Progenitor cell of endocrine pancreas (in vitro differentiated cells): ENCODE data around the gene ITPK1. TPM values are rescaled to one million over a fixed set of nuclear protein-coding genes. Genes with fewer than 3 reads are reported as not detected.
"Not testable (repeated sequence)": the region's sequence is repeated elsewhere in the genome, so short reads cannot be mapped to it uniquely, and the experiment has no call there.

ENCODE experiments used
- DNase-seq: peaks from one replicate; pipeline ENCODE4 v3.0.0; 2021; ENCODE audit warnings: low spot score; ENCODE audit not compliant: unreplicated experiment
- H3K27ac Mint-ChIP-seq: 2 replicates; pipeline ENCODE4 v1.8.0; 2021; ENCODE audit warnings: mild to moderate bottlenecking, moderate library complexity, mixed read lengths
- H3K27me3 Mint-ChIP-seq: 2 replicates; pipeline ENCODE4 v1.8.0; 2021; ENCODE audit warnings: mixed read lengths
- H3K36me3 Mint-ChIP-seq: 2 replicates; pipeline ENCODE4 v1.8.0; 2022; ENCODE audit warnings: mixed read lengths; ENCODE audit not compliant: insufficient read depth
- H3K4me1 Mint-ChIP-seq: 2 replicates; pipeline ENCODE4 v1.8.0; 2021; ENCODE audit warnings: low read depth, mixed read lengths
- H3K4me3 Mint-ChIP-seq: 2 replicates; pipeline ENCODE4 v1.8.0; 2021; ENCODE audit warnings: low read depth, mild to moderate bottlenecking, moderate library complexity, mixed read lengths
- H3K9me3 Mint-ChIP-seq: 2 replicates; pipeline ENCODE4 v1.8.0; 2021; ENCODE audit warnings: low read depth, mixed read lengths
- total RNA-seq: library from RNA; stranded (reverse); gene quantifications from 2 replicates; pipeline ENCODE4 v1.2.1, GENCODE V29; 2021
- TF ChIP-seq, protein P1 (sequence below): fragments of 200-600 bp; sonication (generic); IDR thresholded peaks from one replicate; pipeline ENCODE4 v1.5.0; 2021; ENCODE audit warnings: antibody characterized with exemption, mild to moderate bottlenecking; ENCODE audit not compliant: unreplicated experiment

The ITPK1 gene
- total RNA-seq, 1 donor from 2014 or later = 72.0 TPM

GRCh38 chr14:93133464-93133863 lies 17.7 kb upstream of the ITPK1 start:
- no peak for DNase-seq
- no peaks in the 10 kb centered on the region for H3K9me3 Mint-ChIP-seq
- H3K4me1 Mint-ChIP-seq = no peaks in the 10 kb centered on the region
- TF ChIP-seq, protein P1, sequence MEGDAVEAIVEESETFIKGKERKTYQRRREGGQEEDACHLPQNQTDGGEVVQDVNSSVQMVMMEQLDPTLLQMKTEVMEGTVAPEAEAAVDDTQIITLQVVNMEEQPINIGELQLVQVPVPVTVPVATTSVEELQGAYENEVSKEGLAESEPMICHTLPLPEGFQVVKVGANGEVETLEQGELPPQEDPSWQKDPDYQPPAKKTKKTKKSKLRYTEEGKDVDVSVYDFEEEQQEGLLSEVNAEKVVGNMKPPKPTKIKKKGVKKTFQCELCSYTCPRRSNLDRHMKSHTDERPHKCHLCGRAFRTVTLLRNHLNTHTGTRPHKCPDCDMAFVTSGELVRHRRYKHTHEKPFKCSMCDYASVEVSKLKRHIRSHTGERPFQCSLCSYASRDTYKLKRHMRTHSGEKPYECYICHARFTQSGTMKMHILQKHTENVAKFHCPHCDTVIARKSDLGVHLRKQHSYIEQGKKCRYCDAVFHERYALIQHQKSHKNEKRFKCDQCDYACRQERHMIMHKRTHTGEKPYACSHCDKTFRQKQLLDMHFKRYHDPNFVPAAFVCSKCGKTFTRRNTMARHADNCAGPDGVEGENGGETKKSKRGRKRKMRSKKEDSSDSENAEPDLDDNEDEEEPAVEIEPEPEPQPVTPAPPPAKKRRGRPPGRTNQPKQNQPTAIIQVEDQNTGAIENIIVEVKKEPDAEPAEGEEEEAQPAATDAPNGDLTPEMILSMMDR = no peak
- no peak overlapping the region for H3K27ac Mint-ChIP-seq
- H3K36me3 Mint-ChIP-seq = no peaks in the 10 kb centered on the region
- H3K27me3 Mint-ChIP-seq = no peaks in the 10 kb centered on the region
- H3K4me3 Mint-ChIP-seq = no peak overlapping the region

DNA sequence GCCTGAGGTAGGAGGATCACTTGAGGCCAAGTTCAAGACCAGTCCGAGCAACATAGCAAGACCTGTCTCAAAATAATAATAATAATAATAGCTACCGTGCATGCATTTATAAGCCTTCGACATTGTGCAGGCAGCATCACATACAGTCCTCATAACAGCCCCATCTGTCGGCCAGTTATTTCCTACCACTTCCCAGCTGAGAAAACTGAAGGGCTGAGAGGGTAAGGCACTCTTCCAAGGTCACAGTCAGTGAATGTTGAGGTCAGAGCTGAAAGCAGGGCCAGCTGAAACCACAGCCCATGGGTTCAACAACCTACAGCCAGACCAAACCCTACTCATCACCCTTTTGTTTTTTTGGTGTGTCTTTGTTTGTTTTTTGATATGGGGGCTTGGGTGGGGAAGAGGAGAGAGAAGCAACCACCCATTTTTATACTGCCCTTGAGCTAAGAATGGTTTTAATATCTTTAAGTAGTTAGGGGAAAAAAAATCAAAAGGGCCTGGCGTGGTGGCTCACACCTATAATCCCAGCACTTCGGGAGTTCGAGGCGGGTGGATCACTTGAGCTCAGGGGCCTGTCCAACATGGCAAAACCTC lies 16.8 kb upstream of the ITPK1 start:
- Mint-ChIP-seq H3K4me1 (no peaks in the 10 kb centered on the region), H3K27me3 (no peaks in the 10 kb centered on the region), H3K27ac (no peak overlapping the region), H3K9me3 (no peaks in the 10 kb centered on the region), H3K4me3 (no peak overlapping the region), H3K36me3 (no peaks in the 10 kb centered on the region)
- TF ChIP-seq, protein P1 = peak; percentile 44
- no peak for DNase-seq

- H3K4me1 Mint-ChIP-seq, DNase-seq: not testable (repeated sequence)
These were observed 15.6 kb upstream of the ITPK1 start for GRCh38 chr14:93131257-93131820.

DNA sequence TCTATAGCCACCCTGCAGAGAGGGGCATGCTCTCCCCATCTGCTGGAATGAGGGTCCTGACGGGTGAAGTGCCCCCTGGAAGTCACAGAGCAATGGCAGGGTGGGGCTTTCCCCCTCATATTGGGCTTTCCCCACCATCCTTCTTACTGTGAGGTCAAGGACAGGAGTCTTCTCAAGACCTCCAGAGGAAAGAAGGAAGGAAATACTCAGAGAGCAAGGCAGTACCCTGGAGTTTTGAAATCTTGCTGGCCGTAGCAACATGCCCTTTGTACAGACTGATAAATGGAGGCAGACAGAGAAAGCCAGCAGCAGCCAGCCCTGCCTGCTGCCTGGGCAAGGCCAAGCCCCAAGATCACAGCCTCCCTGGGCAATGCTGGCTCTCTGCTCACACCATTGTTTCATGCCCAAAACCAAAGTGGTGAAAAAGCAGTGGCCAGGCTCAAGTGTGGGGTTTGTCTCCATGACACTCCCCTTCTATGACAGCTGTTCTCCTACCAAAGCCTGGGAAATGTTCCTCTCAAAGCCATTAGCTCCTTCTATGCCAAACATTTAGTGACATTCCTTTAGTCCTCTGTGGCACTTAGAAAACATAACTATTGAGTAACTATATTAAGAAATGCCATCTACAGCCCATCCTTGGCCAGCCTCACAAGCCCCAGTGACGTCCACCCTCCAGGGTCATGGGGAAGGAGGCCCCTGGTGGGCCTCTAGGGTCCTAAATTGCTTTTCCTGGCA lies 13.2 kb upstream of the ITPK1 start:
- Mint-ChIP-seq H3K36me3 (no peaks in the 10 kb centered on the region), H3K9me3 (no peaks in the 10 kb centered on the region), H3K4me1 (no peaks in the 10 kb centered on the region), H3K27ac (no peak overlapping the region), H3K4me3 (no peak overlapping the region), H3K27me3 (no peaks in the 10 kb centered on the region)
- no peak for DNase-seq
- TF ChIP-seq, protein P1 = no peak

More at GRCh38 chr14:93131257-93131820, 15.6 kb upstream of the ITPK1 start:
- not testable (repeated sequence) for H3K27ac Mint-ChIP-seq, H3K9me3 Mint-ChIP-seq, H3K27me3 Mint-ChIP-seq, H3K36me3 Mint-ChIP-seq, H3K4me3 Mint-ChIP-seq

GRCh38 chr14:93126111-93126510 lies 10.4 kb upstream of the ITPK1 start:
- TF ChIP-seq, protein P1 = no peak
- no peaks in the 10 kb centered on the region for H3K9me3 Mint-ChIP-seq
- H3K36me3 Mint-ChIP-seq = no peaks in the 10 kb centered on the region
- no peak overlapping the region for H3K4me3 Mint-ChIP-seq
- no peak overlapping the region for H3K27ac Mint-ChIP-seq
- no peaks in the 10 kb centered on the region for H3K4me1 Mint-ChIP-seq
- no peak for DNase-seq
- H3K27me3 Mint-ChIP-seq = peaks cover 4% of the 10 kb centered on the region
